B cell (primary cell): ENCODE results near the gene FAM111B.

Experiments used
- EZH2 ChIP-seq: IDR thresholded peaks from 2 replicates; pipeline ENCODE4 v1.6.1; 2012; ENCODE audit warnings: borderline replicate concordance, low read depth, mild to moderate bottlenecking, moderate library complexity, low read length; ENCODE audit not compliant: insufficient read depth, poor library complexity, severe bottlenecking
- TF ChIP-seq, protein P1 (sequence below): fragments of 200-600 bp; IDR thresholded peaks from one replicate; pipeline ENCODE4 v1.8.0; 2022; ENCODE audit warnings: antibody characterized with exemption, mild to moderate bottlenecking

DNA sequence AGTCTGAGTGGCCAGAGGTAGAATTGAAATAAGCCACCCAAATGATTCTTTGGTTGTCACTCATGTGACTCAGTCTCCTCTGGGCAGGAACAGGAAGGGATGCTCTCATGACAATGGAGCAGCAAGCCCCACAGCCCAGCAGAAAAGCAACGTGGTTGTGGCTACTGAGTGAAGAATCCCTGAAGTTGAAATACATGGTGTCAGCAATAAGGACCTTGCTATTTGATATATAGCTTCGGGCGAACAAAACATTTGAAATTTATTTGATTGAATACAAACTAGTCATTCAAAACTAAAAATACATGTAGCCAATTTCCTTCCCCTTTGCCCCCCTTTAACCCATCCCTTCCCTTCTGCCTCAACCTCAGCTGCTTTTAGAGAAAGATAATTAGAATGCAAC, 50.4 kb downstream of the FAM111B start:
- TF ChIP-seq, protein P1, sequence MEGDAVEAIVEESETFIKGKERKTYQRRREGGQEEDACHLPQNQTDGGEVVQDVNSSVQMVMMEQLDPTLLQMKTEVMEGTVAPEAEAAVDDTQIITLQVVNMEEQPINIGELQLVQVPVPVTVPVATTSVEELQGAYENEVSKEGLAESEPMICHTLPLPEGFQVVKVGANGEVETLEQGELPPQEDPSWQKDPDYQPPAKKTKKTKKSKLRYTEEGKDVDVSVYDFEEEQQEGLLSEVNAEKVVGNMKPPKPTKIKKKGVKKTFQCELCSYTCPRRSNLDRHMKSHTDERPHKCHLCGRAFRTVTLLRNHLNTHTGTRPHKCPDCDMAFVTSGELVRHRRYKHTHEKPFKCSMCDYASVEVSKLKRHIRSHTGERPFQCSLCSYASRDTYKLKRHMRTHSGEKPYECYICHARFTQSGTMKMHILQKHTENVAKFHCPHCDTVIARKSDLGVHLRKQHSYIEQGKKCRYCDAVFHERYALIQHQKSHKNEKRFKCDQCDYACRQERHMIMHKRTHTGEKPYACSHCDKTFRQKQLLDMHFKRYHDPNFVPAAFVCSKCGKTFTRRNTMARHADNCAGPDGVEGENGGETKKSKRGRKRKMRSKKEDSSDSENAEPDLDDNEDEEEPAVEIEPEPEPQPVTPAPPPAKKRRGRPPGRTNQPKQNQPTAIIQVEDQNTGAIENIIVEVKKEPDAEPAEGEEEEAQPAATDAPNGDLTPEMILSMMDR = no peak
- TF ChIP-seq EZH2 = no peak
